Measurements from ENCODE around the gene MCUR1.
"Not testable (repeated sequence)": the region's sequence is repeated elsewhere in the genome, so short reads cannot be mapped to it uniquely, and the experiment has no call there.

Gene MCUR1

GRCh38 chr6:13811627-13812358, 2.6 kb downstream of the MCUR1 start:
- no peak for DNase-seq
- TF ChIP-seq GATA1 (IDR thresholded peaks at IDR 0.05; ENCODE audit: low read depth, low read length): no peak
- TF ChIP-seq POLR2A (IDR thresholded peaks at IDR 0.05; ENCODE audit: low read length): no peak

GRCh38 chr6:13810688-13811446, 3.5 kb downstream of the MCUR1 start:
- DNase-seq: no peak
- no peak for TF ChIP-seq GATA1 (IDR thresholded peaks at IDR 0.05; ENCODE audit: low read depth, low read length)

GRCh38 chr6:13808801-13809200, 5.6 kb downstream of the MCUR1 start:
- no peak for DNase-seq
- no peak for TF ChIP-seq GATA1 (IDR thresholded peaks at IDR 0.05; ENCODE audit: low read depth, low read length)

- TF ChIP-seq GATA1 (IDR thresholded peaks at IDR 0.05; ENCODE audit: low read depth, low read length) (no peak), POLR2A (IDR thresholded peaks at IDR 0.05; ENCODE audit: low read length) (peak; percentile 26)
- no peak for DNase-seq
Measured at GRCh38 chr6:13807696-13808095, 6.7 kb downstream of the MCUR1 start.

GRCh38 chr6:13803581-13803980, 10.8 kb downstream of the MCUR1 start:
- TF ChIP-seq GATA1 (IDR thresholded peaks at IDR 0.05; ENCODE audit: low read depth, low read length) (no peak), POLR2A (IDR thresholded peaks at IDR 0.05; ENCODE audit: low read length) (no peak)
- DNase-seq: no peak

- TF ChIP-seq POLR2A (IDR thresholded peaks at IDR 0.05; ENCODE audit: low read length) (no peak), GATA1 (IDR thresholded peaks at IDR 0.05; ENCODE audit: low read depth, low read length) (no peak)
- DNase-seq: no peak
Measured at GRCh38 chr6:13800615-13801014, 13.7 kb downstream of the MCUR1 start.

GRCh38 chr6:13796781-13797180, 17.6 kb downstream of the MCUR1 start:
- no peak for DNase-seq
- no peak for TF ChIP-seq GATA1 (IDR thresholded peaks at IDR 0.05; ENCODE audit: low read depth, low read length)

- no peak for TF ChIP-seq POLR2A (IDR thresholded peaks at IDR 0.05; ENCODE audit: low read length)
- no peak for TF ChIP-seq GATA1 (IDR thresholded peaks at IDR 0.05; ENCODE audit: low read depth, low read length)
- peak; percentile 75 to 87 for DNase-seq
Measured at GRCh38 chr6:13795041-13795750, 19.2 kb downstream of the MCUR1 start.

- no peak for DNase-seq
- TF ChIP-seq POLR2A (IDR thresholded peaks at IDR 0.05; ENCODE audit: low read length) (no peak), GATA1 (IDR thresholded peaks at IDR 0.05; ENCODE audit: low read depth, low read length) (no peak)
Measured at GRCh38 chr6:13794184-13794583, 20.2 kb downstream of the MCUR1 start.

GRCh38 chr6:13789746-13790145, 24.6 kb downstream of the MCUR1 start:
- no peak for DNase-seq
- TF ChIP-seq POLR2A (IDR thresholded peaks at IDR 0.05; ENCODE audit: low read length) (no peak), GATA1 (IDR thresholded peaks at IDR 0.05; ENCODE audit: low read depth, low read length) (no peak)

- DNase-seq: no peak
- TF ChIP-seq GATA1 (IDR thresholded peaks at IDR 0.05; ENCODE audit: low read depth, low read length): no peak
- TF ChIP-seq POLR2A (IDR thresholded peaks at IDR 0.05; ENCODE audit: low read length): no peak
Measured at GRCh38 chr6:13788820-13789219, 25.5 kb downstream of the MCUR1 start.

- TF ChIP-seq POLR2A (IDR thresholded peaks at IDR 0.05; ENCODE audit: low read length) (no peak), GATA1 (IDR thresholded peaks at IDR 0.05; ENCODE audit: low read depth, low read length) (no peak)
- DNase-seq: no peak
Measured at GRCh38 chr6:13787137-13787536, 27.2 kb downstream of the MCUR1 start.

GRCh38 chr6:13780162-13780561, 34.2 kb downstream of the MCUR1 start:
- not testable (repeated sequence) for DNase-seq

- DNase-seq: no peak
- TF ChIP-seq GATA1 (IDR thresholded peaks at IDR 0.05; ENCODE audit: low read depth, low read length): no peak
- TF ChIP-seq POLR2A (IDR thresholded peaks at IDR 0.05; ENCODE audit: low read length): no peak
Measured at GRCh38 chr6:13778028-13778427, 36.3 kb downstream of the MCUR1 start.

- TF ChIP-seq GATA1 (IDR thresholded peaks at IDR 0.05; ENCODE audit: low read depth, low read length): no peak
- no peak for TF ChIP-seq POLR2A (IDR thresholded peaks at IDR 0.05; ENCODE audit: low read length)
- no peak for DNase-seq
Measured at GRCh38 chr6:13776602-13777001, 37.8 kb downstream of the MCUR1 start.

- DNase-seq: not testable (repeated sequence)
Measured at GRCh38 chr6:13775466-13775865, 38.9 kb downstream of the MCUR1 start.

GRCh38 chr6:13772358-13773030, 41.9 kb downstream of the MCUR1 start:
- DNase-seq: not testable (repeated sequence)
